OCI-LY3 (cell line): ENCODE data around the gene OAF.

Source experiments
- CTCF ChIP-seq: fragments of 200-600, 300-600 bp; sonication (generic); IDR thresholded peaks from 2 replicates; pipeline ENCODE4 v1.5.1; 2014; ENCODE audit warnings: antibody characterized with exemption, low read length, low read depth
- EZH2phosphoT487 ChIP-seq: fragments of 200-600 bp; shearing (Covaris generic); IDR thresholded peaks from 2 replicates; pipeline ENCODE4 v1.6.1; 2018; ENCODE audit warnings: antibody characterized with exemption, mixed run types, low read depth

GRCh38 chr11:120191058-120191457 lies 19.8 kb upstream of the OAF start:
- TF ChIP-seq EZH2phosphoT487 (no peak), CTCF (no peak)
